Parathyroid adenoma (tissue), 2 donors: ENCODE measurements around the gene BIK.

ENCODE experiments used
- H2AFZ ChIP-seq: fragments of 300-600 bp; sonication (generic); one replicate; pipeline ENCODE4 v1.7.0; 2017; ENCODE audit warnings: antibody characterized with exemption, mild to moderate bottlenecking
- H3K27ac ChIP-seq: fragments of 300-600 bp; sonication (generic); one replicate; pipeline ENCODE4 v1.7.0; 2017
- H3K27me3 ChIP-seq: fragments of 300-600 bp; sonication (generic); one replicate; pipeline ENCODE4 v1.7.0; 2017; ENCODE audit warnings: low read length; ENCODE audit not compliant: control insufficient read depth, insufficient read depth
- H3K36me3 ChIP-seq: fragments of 300-600 bp; sonication (generic); one replicate; pipeline ENCODE4 v1.7.0; 2017; ENCODE audit warnings: low read length; ENCODE audit not compliant: control insufficient read depth, insufficient read depth
- H3K4me1 ChIP-seq: fragments of 300-600 bp; sonication (generic); one replicate; pipeline ENCODE4 v1.7.0; 2017; ENCODE audit warnings: control low read depth
- H3K4me2 ChIP-seq: fragments of 300-600 bp; sonication (generic); one replicate; pipeline ENCODE4 v1.7.0; 2017; ENCODE audit warnings: low read length
- H3K4me3 ChIP-seq: fragments of 300-600 bp; sonication (generic); one replicate; pipeline ENCODE4 v1.7.0; 2017; ENCODE audit warnings: low read depth, low read length
- H3K79me2 ChIP-seq: fragments of 300-600 bp; sonication (generic); one replicate; pipeline ENCODE4 v1.7.0; 2017; ENCODE audit warnings: control low read depth
- H3K9ac ChIP-seq: fragments of 300-600 bp; sonication (generic); one replicate; pipeline ENCODE4 v1.7.0; 2017; ENCODE audit warnings: mild to moderate bottlenecking
- H3K9me3 ChIP-seq: fragments of 300-600 bp; sonication (generic); one replicate; pipeline ENCODE4 v1.7.0; 2017; ENCODE audit warnings: low read length; ENCODE audit not compliant: control insufficient read depth
- CTCF ChIP-seq: fragments of 300-600 bp; sonication (generic); IDR thresholded peaks from one replicate; pipeline ENCODE4 v1.7.0; 2017; ENCODE audit warnings: antibody characterized with exemption, mild to moderate bottlenecking
- donor health status: primary hyperparathyroidism.

The BIK gene

DNA sequence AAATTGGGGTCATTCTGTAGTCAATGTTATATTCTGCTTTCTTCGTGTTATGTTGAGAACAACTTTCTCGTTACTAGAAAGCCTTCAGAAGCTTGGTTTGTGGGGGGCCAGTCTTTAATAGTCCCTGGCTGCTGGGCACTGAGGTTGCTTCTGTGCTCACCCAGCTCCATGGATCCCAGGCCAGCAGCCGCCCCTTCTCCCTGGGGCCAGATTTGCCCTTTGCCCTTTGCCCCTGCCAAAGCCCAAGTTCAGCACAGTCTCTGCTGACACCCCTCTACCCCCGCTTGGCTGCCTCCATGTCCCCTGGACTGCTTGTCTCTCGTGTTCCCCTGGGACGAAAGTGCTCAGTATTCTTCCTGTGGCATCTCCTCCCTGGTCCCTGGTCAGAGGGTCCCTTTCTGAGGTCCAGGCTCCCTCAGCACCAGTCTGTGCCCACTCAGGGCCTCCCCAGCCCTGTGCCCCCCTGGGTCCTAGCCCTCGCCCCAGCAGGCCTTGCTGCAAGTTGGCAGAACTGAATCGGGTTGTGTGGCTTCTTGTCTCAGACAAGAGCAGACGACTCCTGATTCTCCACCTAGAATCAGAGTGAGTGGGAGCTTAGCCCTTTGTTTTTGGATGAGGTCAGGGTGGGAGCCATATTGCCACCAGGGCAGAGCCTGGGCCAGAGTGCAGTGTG lies 47.5 kb downstream of the BIK start:
- Histone ChIP-seq H3K4me3 (no peak overlapping the region), H3K79me2 (no peaks in the 10 kb centered on the region), H2AFZ (no peak overlapping the region), H3K27ac (no peak overlapping the region), H3K4me1 (no peaks in the 10 kb centered on the region), H3K9me3 (no peaks in the 10 kb centered on the region), H3K4me2 (no peak overlapping the region), H3K27me3 (no peaks in the 10 kb centered on the region), H3K36me3 (no peaks in the 10 kb centered on the region), H3K9ac (no peak overlapping the region)
- no peak for TF ChIP-seq CTCF

GRCh38 chr22:43158778-43159483 lies 48.4 kb downstream of the BIK start:
- no peak overlapping the region for H2AFZ ChIP-seq
- no peaks in the 10 kb centered on the region for H3K27me3 ChIP-seq
- no peaks in the 10 kb centered on the region for H3K79me2 ChIP-seq
- no peak for TF ChIP-seq CTCF
- H3K27ac ChIP-seq: no peak overlapping the region
- H3K4me3 ChIP-seq: no peak overlapping the region
- H3K9me3 ChIP-seq: no peaks in the 10 kb centered on the region
- H3K36me3 ChIP-seq: no peaks in the 10 kb centered on the region
- H3K4me2 ChIP-seq: no peak overlapping the region
- H3K4me1 ChIP-seq: no peaks in the 10 kb centered on the region
- no peak overlapping the region for H3K9ac ChIP-seq

DNA sequence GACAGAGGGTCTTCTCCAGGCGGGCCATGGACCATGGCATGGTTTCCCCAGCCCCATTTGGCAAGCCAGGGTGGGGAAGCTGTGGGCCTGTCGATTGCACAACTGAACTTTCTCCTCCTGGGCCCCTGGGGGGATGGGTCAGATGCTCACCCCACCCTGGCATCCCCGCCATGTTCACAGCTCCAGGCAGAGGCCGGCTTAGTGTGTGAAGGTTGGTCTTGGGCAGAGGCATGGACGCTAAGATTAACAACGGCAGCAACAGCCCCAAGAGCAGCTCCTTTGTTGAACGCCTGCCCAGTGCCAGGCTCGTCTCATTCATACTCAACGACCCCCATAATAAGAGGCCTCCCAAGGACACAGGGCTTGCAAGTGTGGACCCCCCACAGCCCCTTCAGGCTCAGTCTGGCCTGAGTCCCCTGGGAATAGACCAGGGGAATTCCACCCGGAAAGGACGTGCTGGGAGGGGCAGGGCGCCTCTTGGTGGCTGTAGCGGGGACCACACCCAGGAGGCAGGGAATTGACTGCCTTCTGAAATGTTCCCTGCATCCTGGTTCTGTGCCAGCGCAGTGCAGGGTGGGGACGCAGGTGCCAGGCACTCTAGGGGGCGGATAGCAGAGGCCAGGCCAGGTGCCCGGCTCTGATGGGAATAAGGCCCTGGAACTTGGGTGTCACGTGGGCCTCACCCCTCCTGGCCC lies 49.1 kb downstream of the BIK start:
- no peak for TF ChIP-seq CTCF
- no peaks in the 10 kb centered on the region for H3K9me3 ChIP-seq
- no peak overlapping the region for H3K9ac ChIP-seq
- no peaks in the 10 kb centered on the region for H3K79me2 ChIP-seq
- no peaks in the 10 kb centered on the region for H3K4me1 ChIP-seq
- no peak overlapping the region for H2AFZ ChIP-seq
- no peak overlapping the region for H3K4me3 ChIP-seq
- H3K4me2 ChIP-seq: no peak overlapping the region
- no peaks in the 10 kb centered on the region for H3K27me3 ChIP-seq
- H3K36me3 ChIP-seq: no peaks in the 10 kb centered on the region
- no peak overlapping the region for H3K27ac ChIP-seq

DNA sequence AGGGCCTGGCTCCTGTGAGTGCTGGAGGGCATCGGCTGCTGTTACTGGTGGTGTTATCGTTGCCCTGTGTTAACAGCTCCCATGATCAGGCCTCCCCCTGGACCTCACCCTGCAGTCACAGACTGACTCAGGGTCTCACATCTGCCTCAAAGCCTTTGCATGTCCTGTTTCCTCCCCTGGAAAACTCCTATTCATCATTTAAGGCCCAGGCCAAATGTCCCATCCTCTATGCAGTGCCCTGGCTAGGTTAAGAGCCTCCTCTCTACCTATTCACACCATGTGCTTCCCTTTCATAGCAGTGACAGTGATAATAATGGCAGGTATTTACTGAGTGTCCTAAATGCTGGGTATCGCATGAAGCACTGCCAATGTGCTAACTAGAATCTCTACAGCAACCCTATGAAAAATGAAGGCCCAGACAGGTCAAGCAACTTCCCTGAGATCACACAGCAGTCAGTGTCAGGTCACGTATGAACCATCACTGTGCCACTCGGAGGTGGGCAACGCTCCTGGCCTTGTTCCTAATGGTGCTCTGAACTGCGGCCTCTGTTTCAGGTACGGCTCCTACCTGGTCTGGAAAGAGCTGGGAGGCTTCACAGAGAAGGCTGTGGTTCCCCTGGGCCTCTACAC lies 50.1 kb downstream of the BIK start:
- H3K4me3 ChIP-seq: no peak overlapping the region
- no peaks in the 10 kb centered on the region for H3K36me3 ChIP-seq
- no peak overlapping the region for H3K27ac ChIP-seq
- no peaks in the 10 kb centered on the region for H3K79me2 ChIP-seq
- H2AFZ ChIP-seq: no peak overlapping the region
- no peak overlapping the region for H3K9ac ChIP-seq
- no peak for TF ChIP-seq CTCF
- no peaks in the 10 kb centered on the region for H3K27me3 ChIP-seq
- no peaks in the 10 kb centered on the region for H3K9me3 ChIP-seq
- H3K4me1 ChIP-seq: no peaks in the 10 kb centered on the region
- H3K4me2 ChIP-seq: no peak overlapping the region
